Tibial nerve (tissue), 4 donors: Measurements from ENCODE around the gene MAST3. TPM values are rescaled to one million over a fixed set of nuclear protein-coding genes. Genes with fewer than 3 reads are reported as not detected.

Experiments
- DNase-seq, 2 donors: peaks; one replicate each; pipeline ENCODE4 v3.0.0-alpha.2; 2019; ENCODE audit warnings: low spot score in 2 of 2
- H3K27ac ChIP-seq, 4 donors: fragments of 200-600 bp; sonication (generic) in 3 of 4; one replicate each; pipeline ENCODE4 v1.5.1; 2017 to 2019; ENCODE audit warnings: mild to moderate bottlenecking in 1 of 4
- H3K27me3 ChIP-seq, 2 donors: fragments of 200-600 bp; sonication (generic) in 1 of 2; one replicate each; pipeline versions ENCODE4 v1.5.1 to v1.6.0; 2017 to 2019
- H3K36me3 ChIP-seq, 3 donors: fragments of 200-600 bp; sonication (generic); one replicate each; pipeline ENCODE4 v1.5.1; 2018 to 2019
- H3K4me1 ChIP-seq, 4 donors: fragments of 200-600 bp; sonication (generic) in 3 of 4; one replicate each; pipeline ENCODE4 v1.5.1; 2017 to 2019
- H3K4me3 ChIP-seq, 4 donors: fragments of 200-600 bp; sonication (generic) in 3 of 4; one replicate each; pipeline ENCODE4 v1.5.1; 2017 to 2019; ENCODE audit warnings: mild to moderate bottlenecking in 1 of 4, moderate library complexity in 1 of 4
- H3K9me3 ChIP-seq, 4 donors: fragments of 200-600 bp; sonication (generic) in 3 of 4; one replicate each; pipeline ENCODE4 v1.5.1; 2017 to 2019
- EP300 ChIP-seq, 2 donors: sonication (generic); formaldehyde crosslinking; IDR thresholded peaks; one replicate each; pipeline ENCODE4 v1.6.1; 2017; ENCODE audit warnings: antibody characterized with exemption in 2 of 2, mild to moderate bottlenecking in 1 of 2
- POLR2A ChIP-seq, 2 donors: fragments of 450-650 bp; IDR thresholded peaks; one replicate each; pipeline ENCODE4 v1.6.1; 2017; ENCODE audit warnings: antibody characterized with exemption in 2 of 2, mild to moderate bottlenecking in 2 of 2, moderate library complexity in 2 of 2
- WGBS, 2 donors: methylation state at CpG; one replicate each; pipeline ENCODE4 v1.1.5; 2018; 5-methylcytosine and 5-hydroxymethylcytosine counted together
- total RNA-seq, 4 donors: library from RNA; depleted of rRNA; stranded (reverse); fragments of >200 nt; gene quantifications; one replicate each; pipeline ENCODE4 v1.1.0, GENCODE V29; 2016
- TF ChIP-seq, protein P1 (sequence below), 5 experiments: fragments of 200-600 bp in 3 of 5; fragments of 450-650 bp in 2 of 5; sonication (generic) in 3 of 5; IDR thresholded peaks; one replicate each; pipeline ENCODE4 v1.5.1; 2016 to 2019; ENCODE audit warnings: antibody characterized with exemption in 5 of 5, mild to moderate bottlenecking in 3 of 5, moderate library complexity in 2 of 5

MAST3 gene
- total RNA-seq, 4 donors from 2014 or later = 7.6 to 19.8 (median 10.0) TPM

DNA sequence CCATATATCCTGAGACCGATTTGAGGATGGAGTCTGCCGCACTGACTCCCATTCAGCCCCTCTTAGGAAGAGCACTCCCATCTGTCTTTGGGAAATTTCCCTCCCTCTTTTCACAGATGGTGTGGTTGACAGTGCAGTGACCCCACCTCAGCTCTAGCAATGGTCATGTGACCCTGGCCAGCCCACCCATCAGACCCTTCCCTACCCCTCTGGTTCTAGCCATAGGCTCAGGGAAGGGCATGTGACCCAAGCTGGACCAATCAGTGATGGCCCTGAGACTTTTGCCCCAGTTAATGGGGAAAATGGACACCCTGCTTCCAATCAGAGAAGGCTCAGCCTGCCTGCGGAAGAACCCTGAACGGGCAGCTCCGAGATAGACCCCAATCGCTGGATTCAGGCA lies 37.1 kb upstream of the MAST3 start:
- H3K27me3 ChIP-seq = no peaks in the 10 kb centered on the region
- H3K9me3 ChIP-seq = no peaks in the 10 kb centered on the region
- no peak overlapping the region for H3K4me3 ChIP-seq
- H3K27ac ChIP-seq = no peak overlapping the region
- TF ChIP-seq, protein P1, sequence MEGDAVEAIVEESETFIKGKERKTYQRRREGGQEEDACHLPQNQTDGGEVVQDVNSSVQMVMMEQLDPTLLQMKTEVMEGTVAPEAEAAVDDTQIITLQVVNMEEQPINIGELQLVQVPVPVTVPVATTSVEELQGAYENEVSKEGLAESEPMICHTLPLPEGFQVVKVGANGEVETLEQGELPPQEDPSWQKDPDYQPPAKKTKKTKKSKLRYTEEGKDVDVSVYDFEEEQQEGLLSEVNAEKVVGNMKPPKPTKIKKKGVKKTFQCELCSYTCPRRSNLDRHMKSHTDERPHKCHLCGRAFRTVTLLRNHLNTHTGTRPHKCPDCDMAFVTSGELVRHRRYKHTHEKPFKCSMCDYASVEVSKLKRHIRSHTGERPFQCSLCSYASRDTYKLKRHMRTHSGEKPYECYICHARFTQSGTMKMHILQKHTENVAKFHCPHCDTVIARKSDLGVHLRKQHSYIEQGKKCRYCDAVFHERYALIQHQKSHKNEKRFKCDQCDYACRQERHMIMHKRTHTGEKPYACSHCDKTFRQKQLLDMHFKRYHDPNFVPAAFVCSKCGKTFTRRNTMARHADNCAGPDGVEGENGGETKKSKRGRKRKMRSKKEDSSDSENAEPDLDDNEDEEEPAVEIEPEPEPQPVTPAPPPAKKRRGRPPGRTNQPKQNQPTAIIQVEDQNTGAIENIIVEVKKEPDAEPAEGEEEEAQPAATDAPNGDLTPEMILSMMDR (IDR thresholded peaks at IDR 0.05) = no peak
- no peak for TF ChIP-seq EP300 (IDR thresholded peaks at IDR 0.05)
- TF ChIP-seq POLR2A (IDR thresholded peaks at IDR 0.05) = no peak
- no peaks in the 10 kb centered on the region for H3K36me3 ChIP-seq
- DNase-seq = no peak
- 78 to 86% methylated on average over 6 of the region's 6 CpGs for WGBS, 2 donors
- peaks cover 0 to 15% (median 5%) of the 10 kb centered on the region in 4 donors for H3K4me1 ChIP-seq

DNA sequence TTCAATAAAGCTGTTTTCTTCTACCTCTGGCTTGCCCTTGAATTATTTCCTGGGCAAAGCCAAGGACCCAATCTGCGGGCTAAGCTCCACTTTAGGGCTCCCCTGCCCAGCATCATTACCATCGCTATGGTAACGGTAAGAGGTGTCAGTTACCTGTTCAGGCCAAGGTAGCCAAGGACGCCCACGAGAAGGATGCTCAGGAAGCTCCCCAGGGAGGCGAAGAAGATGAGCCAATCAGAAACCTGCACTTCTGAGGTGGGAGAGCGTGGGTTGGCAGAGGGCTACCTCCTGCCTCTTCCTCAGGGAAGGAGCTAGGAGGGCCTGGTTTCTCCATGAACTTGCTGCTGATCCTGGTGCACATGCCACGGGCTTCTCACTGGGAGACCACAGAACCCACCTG lies 35.5 kb upstream of the MAST3 start:
- Histone ChIP-seq H3K36me3 (no peaks in the 10 kb centered on the region), H3K4me3 (no peak overlapping the region), H3K27ac (no peak overlapping the region), H3K9me3 (no peaks in the 10 kb centered on the region), H3K27me3 (no peaks in the 10 kb centered on the region), H3K4me1 (peaks cover 0 to 15% (median 5%) of the 10 kb centered on the region in 4 donors)
- WGBS, 2 donors = 49 to 63% methylated on average over 8 of the region's 8 CpGs
- DNase-seq = no peak
- TF ChIP-seq, protein P1 (IDR thresholded peaks at IDR 0.05) = no peak
- TF ChIP-seq EP300 (IDR thresholded peaks at IDR 0.05) = no peak

DNA sequence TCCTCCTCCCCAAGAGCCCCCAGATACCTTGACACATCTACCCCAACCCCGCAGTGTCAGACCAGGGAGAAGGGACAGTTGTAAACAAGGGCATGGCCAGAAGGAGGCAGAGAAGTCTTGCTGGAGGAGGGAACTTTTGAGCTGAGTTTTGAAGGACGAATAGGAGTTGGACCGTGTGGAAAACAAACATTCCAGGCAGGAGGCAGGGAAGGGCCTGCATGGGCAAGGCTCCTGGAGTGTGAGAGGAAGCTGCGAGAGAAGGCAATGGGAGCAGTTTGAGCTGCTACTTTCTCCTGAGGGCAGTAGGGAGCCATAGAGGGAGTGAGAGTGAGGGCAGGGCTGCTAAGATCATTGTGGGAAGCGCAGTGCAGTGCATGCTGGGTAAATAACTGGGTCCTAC lies 34.1 kb upstream of the MAST3 start:
- 74 to 88% methylated on average over 5 of the region's 5 CpGs for WGBS, 2 donors
- Histone ChIP-seq H3K4me1 (peaks cover 0 to 4% (median 2%) of the 10 kb centered on the region in 4 donors), H3K27me3 (no peaks in the 10 kb centered on the region), H3K36me3 (no peaks in the 10 kb centered on the region), H3K4me3 (no peak overlapping the region), H3K27ac (no peak overlapping the region), H3K9me3 (no peaks in the 10 kb centered on the region)
- no peak for TF ChIP-seq EP300 (IDR thresholded peaks at IDR 0.05)
- no peak for TF ChIP-seq POLR2A (IDR thresholded peaks at IDR 0.05)
- TF ChIP-seq, protein P1 (IDR thresholded peaks at IDR 0.05) = no peak
- no peak for DNase-seq

DNA sequence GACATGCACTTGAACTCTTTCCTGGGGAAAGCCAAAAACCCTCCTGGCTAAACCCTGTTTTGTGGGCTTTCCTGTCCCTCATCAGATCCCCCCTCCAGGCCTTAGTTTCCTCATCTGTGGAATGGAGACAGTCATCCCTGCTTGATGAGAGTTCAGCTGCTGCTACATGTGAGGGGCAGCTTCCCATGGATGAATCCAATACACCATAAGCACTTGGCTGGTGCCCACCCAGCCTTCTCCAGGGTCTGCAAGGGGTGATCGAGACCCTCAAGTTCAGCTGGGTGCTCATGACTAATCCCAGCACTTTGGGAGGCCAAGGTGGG lies 32.4 kb upstream of the MAST3 start:
- no peaks in the 10 kb centered on the region for H3K4me1 ChIP-seq
- no peak for DNase-seq
- TF ChIP-seq, protein P1 (IDR thresholded peaks at IDR 0.05) = no peak
- TF ChIP-seq POLR2A (IDR thresholded peaks at IDR 0.05) = no peak
- no peak for TF ChIP-seq EP300 (IDR thresholded peaks at IDR 0.05)
- no peaks in the 10 kb centered on the region for H3K9me3 ChIP-seq
- no peaks in the 10 kb centered on the region for H3K36me3 ChIP-seq
- no peak overlapping the region for H3K27ac ChIP-seq
- WGBS, 2 donors = 100% methylated on average over 1 of the region's 1 CpG; no CpG with 5 or more reads in 1 of the 2 donors
- H3K4me3 ChIP-seq = no peak overlapping the region
- H3K27me3 ChIP-seq = no peaks in the 10 kb centered on the region

DNA sequence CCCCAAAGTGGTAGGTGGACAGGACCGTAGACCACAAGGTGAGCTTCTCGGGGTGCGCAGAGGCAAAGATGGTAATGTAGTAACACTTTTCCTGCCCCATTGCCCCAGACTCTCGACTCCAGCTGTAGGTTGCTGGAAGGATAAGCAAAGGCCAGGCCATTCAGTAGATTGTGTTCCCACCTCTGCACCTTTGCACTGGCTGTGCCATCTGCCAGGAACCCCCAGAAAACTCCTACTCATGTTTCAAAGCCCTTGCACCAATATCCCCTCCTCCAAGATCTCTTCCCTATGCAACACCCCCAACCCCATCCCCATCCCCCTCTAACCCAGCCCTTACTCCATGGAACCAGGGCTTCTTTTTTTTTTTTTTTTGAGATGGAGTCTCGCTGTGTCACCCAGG lies 29.2 kb upstream of the MAST3 start:
- H3K27ac ChIP-seq = no peak overlapping the region
- TF ChIP-seq POLR2A (IDR thresholded peaks at IDR 0.05) (no peak), EP300 (IDR thresholded peaks at IDR 0.05) (no peak)
- TF ChIP-seq, protein P1 (IDR thresholded peaks at IDR 0.05) = no peak
- H3K9me3 ChIP-seq = no peaks in the 10 kb centered on the region
- H3K36me3 ChIP-seq = no peaks in the 10 kb centered on the region
- 86 to 95% methylated on average over 5 of the region's 5 CpGs for WGBS, 2 donors
- H3K4me1 ChIP-seq = no peaks in the 10 kb centered on the region
- H3K4me3 ChIP-seq = no peak overlapping the region
- no peak for DNase-seq
- H3K27me3 ChIP-seq = no peaks in the 10 kb centered on the region
